ENCODE data around the gene SPDEF. TPM values are rescaled to one million over a fixed set of nuclear protein-coding genes. Genes with fewer than 3 reads are reported as not detected.

SPDEF gene
- total RNA-seq (2022; extraction: Qiagen RNA extraction) = 1.2 to 2.1 TPM (median 1.6 TPM) in 5 replicates

DNA sequence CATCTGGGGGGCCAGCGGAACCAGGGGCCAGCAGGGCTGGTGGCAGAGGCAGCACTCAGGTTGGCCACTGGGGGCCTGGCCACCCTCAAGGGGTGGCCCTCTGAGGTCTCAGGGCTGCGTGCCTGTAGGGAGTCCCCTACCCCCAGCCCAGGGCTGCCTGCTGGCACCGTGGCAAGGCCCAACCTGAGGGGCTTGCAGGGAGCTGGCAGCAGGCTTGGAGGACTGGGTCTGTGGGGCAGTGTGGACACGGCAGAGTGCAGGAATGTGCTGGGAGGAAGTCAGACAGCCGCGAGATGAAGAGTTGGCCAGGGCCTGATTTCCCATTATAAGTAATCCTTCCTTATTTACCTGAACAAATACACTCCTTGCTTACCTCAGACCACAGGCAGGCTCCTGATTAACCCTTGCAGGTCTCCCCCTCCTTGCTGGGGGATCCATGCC is at the start of gene SPDEF:
Gene SPDEF (minus strand): TSS at position 299 of the 441 bp plus-strand sequence. CDS start 11,874 bp downstream, outside the sequence.

Other genes with a start within 250 kb of the SPDEF start
- 5.9 to 8.3 TPM (median 6.0 TPM) in 5 replicates for gene NUDT3, start 163.7 kb downstream of the SPDEF start, total RNA-seq (2022; extraction: Qiagen RNA extraction)
- 1,970 to 2,154 TPM (median 1,978 TPM) in 5 replicates for gene RPS10, start 130.3 kb downstream of the SPDEF start, total RNA-seq (2022; extraction: Qiagen RNA extraction)
- 0.04 to 0.07 TPM (median 0.05 TPM) in 4 of 5 replicates, not detected in the other for gene PACSIN1, start 90.3 kb downstream of the SPDEF start, total RNA-seq (2022; extraction: Qiagen RNA extraction)
- gene ILRUN, start 140.4 kb upstream of the SPDEF start, total RNA-seq (2022; extraction: Qiagen RNA extraction) = 30.3 to 34.7 TPM (median 31.7 TPM) in 5 replicates
- 202 to 225 TPM (median 218 TPM) in 5 replicates for gene SNRPC, start 201.2 kb upstream of the SPDEF start, total RNA-seq (2022; extraction: Qiagen RNA extraction)
- 4.2 to 5.9 TPM (median 5.0 TPM) in 5 replicates for gene BLTP3A, start 235.8 kb upstream of the SPDEF start, total RNA-seq (2022; extraction: Qiagen RNA extraction)

Data from A549 treated with Mapracorat at 1 μM for 4 hours (cell line).